Panc1 (cell line): ENCODE data around the gene MAML3. TPM values are rescaled to one million over a fixed set of nuclear protein-coding genes. Genes with fewer than 3 reads are reported as not detected.

Experiments
- ATAC-seq: fragments of 200-7000 bp; cut with Tn5 transposase; 2 replicates; pipeline ENCODE4 v1.9.1; 2020; ENCODE audit warnings: mild to moderate bottlenecking, moderate library complexity
- BruUV-seq: library from RNA; stranded (reverse); fragments of 400-500 nt; replicated peaks from 2 replicates; lab custom pipeline; 2021; lab: Mats Ljungman, UMichigan
- CTCF ChIA-PET: fragments of 300-600 bp; sonication (Branson Sonifier 250); formaldehyde crosslinking; loops from one replicate; lab custom pipeline; 2022; ENCODE audit warnings: antibody characterized with exemption; lab: Charles Lee
- POLR2A ChIA-PET: fragments of 300-600 bp; sonication (Branson Sonifier 250); formaldehyde crosslinking; loops from one replicate; lab custom pipeline; 2022; ENCODE audit warnings: antibody characterized with exemption; lab: Charles Lee
- DNase-seq: peaks from one replicate; pipeline ENCODE4 v3.0.0-alpha.2; 2010; ENCODE audit warnings: low read depth, low spot score
- H3K27ac ChIP-seq: 2 replicates; pipeline ENCODE4 v1.5.1; 2011; ENCODE audit warnings: mild to moderate bottlenecking, low read length, inconsistent platforms
- H3K27me3 ChIP-seq: fragments of 200-500 bp; sonication (Bioruptor generic); 2 replicates; pipeline ENCODE4 v1.6.0; 2014; ENCODE audit warnings: low read length, inconsistent platforms; ENCODE audit not compliant: control insufficient read depth, insufficient read depth
- H3K36me3 ChIP-seq: fragments of 200-500 bp; sonication (Bioruptor generic); 2 replicates; pipeline ENCODE4 v1.5.1; 2014; ENCODE audit warnings: inconsistent platforms, mild to moderate bottlenecking, low read length, moderate library complexity; ENCODE audit not compliant: control insufficient read depth, insufficient read depth
- H3K4me1 ChIP-seq: 2 replicates; pipeline ENCODE4 v1.5.1; 2011; ENCODE audit warnings: inconsistent platforms, mild to moderate bottlenecking, low read length, moderate library complexity; ENCODE audit not compliant: control insufficient read depth, insufficient read depth
- H3K4me3 ChIP-seq, 2 experiments: 2 replicates each; pipeline ENCODE4 v1.5.1; 2011 to 2012; ENCODE audit warnings: low read depth in 2 of 2, low read length in 2 of 2, mild to moderate bottlenecking in 2 of 2, inconsistent platforms in 1 of 2, moderate library complexity in 1 of 2
- H3K9me3 ChIP-seq: fragments of 200-500 bp; sonication (Bioruptor generic); 2 replicates; pipeline ENCODE4 v1.5.1; 2014; ENCODE audit warnings: low read depth, mild to moderate bottlenecking, inconsistent platforms, low read length, moderate library complexity; ENCODE audit not compliant: control insufficient read depth, insufficient read depth
- CTCF ChIP-seq: fragments of 450-650 bp; IDR thresholded peaks from 2 replicates; pipeline ENCODE4 v1.5.1; 2017; ENCODE audit warnings: mild to moderate bottlenecking
- POLR2AphosphoS5 ChIP-seq: IDR thresholded peaks from 2 replicates; pipeline ENCODE4 v1.6.1; 2012; ENCODE audit warnings: mild to moderate bottlenecking, low read depth, low read length, moderate library complexity
- REST ChIP-seq, 2 experiments: IDR thresholded peaks; 2 replicates each; pipeline ENCODE4 v1.6.1; 2011 to 2012; ENCODE audit warnings: low read depth in 2 of 2, control low read depth in 1 of 2, low read length in 1 of 2, mild to moderate bottlenecking in 1 of 2, moderate library complexity in 1 of 2; ENCODE audit not compliant: insufficient read depth in 1 of 2
- SIN3A ChIP-seq: IDR thresholded peaks from 2 replicates; pipeline ENCODE4 v1.6.1; 2012; ENCODE audit warnings: low read depth, mild to moderate bottlenecking, low read length, moderate library complexity, borderline replicate concordance; ENCODE audit not compliant: insufficient read depth
- TCF7L2 ChIP-seq: IDR thresholded peaks from 2 replicates; pipeline ENCODE4 v1.6.1; 2011; ENCODE audit warnings: mild to moderate bottlenecking, low read depth, low read length, inconsistent platforms
- in situ Hi-C: cut with HindIII; loops from 2 replicates; pipeline ENCODE4 v1.10.0; 2016; ENCODE audit warnings: low sequenced_read_pairs, low pct_unique_long_range_greater_than_20kb
- intact Hi-C: fragments of 100-400 bp; cut with micrococcal nuclease; formaldehyde crosslinking; loops from one replicate; pipeline ENCODE4 v1.10.0; 2022; ENCODE audit not compliant: unreplicated experiment
- total RNA-seq: library from RNA; stranded (reverse); gene quantifications from one replicate; pipeline ENCODE4 v1.2.1, GENCODE V29; 2021; ENCODE audit not compliant: unreplicated experiment

MAML3 gene
- total RNA-seq, 1 experiment from 2014 or later: 7.7 TPM

- ChIA-PET POLR2A (no interaction called here), CTCF (no interaction called here)
- TF ChIP-seq REST (IDR thresholded peaks at IDR 0.05; ENCODE audit: insufficient read depth in 1 of 2, low read depth in 2 of 2, low read length in 1 of 2): no peak
- no peak for TF ChIP-seq TCF7L2
- no peak for TF ChIP-seq POLR2AphosphoS5
- no peak for TF ChIP-seq CTCF
- TF ChIP-seq SIN3A: no peak
- intact Hi-C loops: no loop called here
- H3K36me3 ChIP-seq: no peaks in the 10 kb centered on the region
- in situ Hi-C loops: no loop called here
- DNase-seq (no peak), ATAC-seq (no peak)
- BruUV-seq: no TSS peak
- no peak overlapping the region for H3K4me3 ChIP-seq
- no peaks in the 10 kb centered on the region for H3K4me1 ChIP-seq
- no peaks in the 10 kb centered on the region for H3K9me3 ChIP-seq
- no peaks in the 10 kb centered on the region for H3K27me3 ChIP-seq
- no peak overlapping the region for H3K27ac ChIP-seq
Measured at GRCh38 chr4:139789096-139789654, 364.8 kb downstream of the MAML3 start.

GRCh38 chr4:139786494-139787354 lies 367.3 kb downstream of the MAML3 start:
- CTCF ChIA-PET: no interaction called here
- intact Hi-C loops (no loop called here), in situ Hi-C loops (no loop called here)
- no peak overlapping the region for H3K27ac ChIP-seq
- H3K4me1 ChIP-seq: no peaks in the 10 kb centered on the region
- H3K9me3 ChIP-seq: no peaks in the 10 kb centered on the region
- no peaks in the 10 kb centered on the region for H3K27me3 ChIP-seq
- ATAC-seq: no peak
- TF ChIP-seq REST (IDR thresholded peaks at IDR 0.05; ENCODE audit: insufficient read depth in 1 of 2, low read depth in 2 of 2, low read length in 1 of 2) (no peak), POLR2AphosphoS5 (no peak), CTCF (no peak), TCF7L2 (no peak)
- no TSS peak for BruUV-seq
- POLR2A ChIA-PET: no interaction called here
- no peak overlapping the region for H3K4me3 ChIP-seq
- no peaks in the 10 kb centered on the region for H3K36me3 ChIP-seq
- DNase-seq: no peak
